T-helper 1 cell treated with Interleukin-12 subunit alpha and Interleukin-12 subunit beta and Interleukin-4 antibody, amounts not matched to agents 30 ng/mL and 1 ng/mL, for 36 hours (primary cell): Measurements from ENCODE around the gene MAN1B1. TPM values are rescaled to one million over a fixed set of nuclear protein-coding genes. Genes with fewer than 3 reads are reported as not detected.

Experiments
- intact Hi-C: fragments of 100-400 bp; cut with micrococcal nuclease; formaldehyde crosslinking; loops from one replicate; pipeline ENCODE4 v1.15.1; 2024
- total RNA-seq: library from RNA; stranded (reverse); gene quantifications from 2 replicates; pipeline ENCODE4 v1.2.3, GENCODE V29; 2022

MAN1B1 gene
- total RNA-seq, 1 donor from 2014 or later, result 54.3 TPM

GRCh38 chr9:137141050-137141810 is 54.4 kb downstream of the MAN1B1 start:
- intact Hi-C loops, result no loop called here

GRCh38 chr9:137141976-137142936 is 55.5 kb downstream of the MAN1B1 start:
- intact Hi-C loops, result no loop called here

GRCh38 chr9:137143459-137143858 is 56.7 kb downstream of the MAN1B1 start:
- intact Hi-C loops, result no loop called here

GRCh38 chr9:137145731-137146526 is 59.1 kb downstream of the MAN1B1 start:
- intact Hi-C loops, result no loop called here

GRCh38 chr9:137146527-137146918 is 59.7 kb downstream of the MAN1B1 start:
- intact Hi-C loops, result no loop called here

GRCh38 chr9:137147091-137147792 is 60.5 kb downstream of the MAN1B1 start:
- intact Hi-C loops, result no loop called here

GRCh38 chr9:137147793-137148160 is 61.0 kb downstream of the MAN1B1 start:
- intact Hi-C loops, result no loop called here

GRCh38 chr9:137148242-137148641 is 61.5 kb downstream of the MAN1B1 start:
- intact Hi-C loops, result no loop called here

GRCh38 chr9:137148661-137149060 is 61.9 kb downstream of the MAN1B1 start:
- intact Hi-C loops, result no loop called here

- intact Hi-C loops, result no loop called here
These were observed 62.6 kb downstream of the MAN1B1 start for GRCh38 chr9:137149363-137149762.

- intact Hi-C loops, result loop anchor here (2.0 to 10.0 kb wide), 5 partner anchors 39 to 349 kb away; partner anchors contain the start of genes ABCA2, AJM1, ANAPC2 and PHPT1
These were observed 63.3 kb downstream of the MAN1B1 start for GRCh38 chr9:137149942-137150616.

- intact Hi-C loops, result loop anchor here (1.0 to 10.0 kb wide), 8 partner anchors 22 to 361 kb away; partner anchors contain the start of genes ABCA2, AJM1, ANAPC2 and PHPT1
These were observed 64.1 kb downstream of the MAN1B1 start for GRCh38 chr9:137150617-137151457.

GRCh38 chr9:137152844-137153405 is 66.1 kb downstream of the MAN1B1 start:
- intact Hi-C loops, result loop anchor here (5.0 to 10.0 kb wide), 3 partner anchors 128 to 308 kb away; partner anchors contain the start of genes ABCA2, AJM1 and PHPT1

GRCh38 chr9:137156567-137157375 is 70.0 kb downstream of the MAN1B1 start:
- intact Hi-C loops, result loop anchor here (1.0 to 10.0 kb wide), 5 partner anchors 44 to 312 kb away; partner anchors contain the start of genes ABCA2, AJM1, MAN1B1 and PHPT1

GRCh38 chr9:137157618-137158415 is 71.0 kb downstream of the MAN1B1 start:
- intact Hi-C loops, result loop anchor here (1.0 to 10.0 kb wide), 5 partner anchors 43 to 313 kb away; partner anchors contain the start of genes ABCA2, AJM1, MAN1B1 and PHPT1

- intact Hi-C loops, result loop anchor here (10.0 kb wide), 2 partner anchors 134 to 314 kb away; partner anchors contain the start of genes ABCA2, AJM1 and PHPT1
These were observed 71.8 kb downstream of the MAN1B1 start for GRCh38 chr9:137158625-137159024.
